Stomach (tissue), 9 donors: ENCODE data around the gene TMEM181. TPM values are rescaled to one million over a fixed set of nuclear protein-coding genes. Genes with fewer than 3 reads are reported as not detected.
"Not testable (repeated sequence)": the region's sequence is repeated elsewhere in the genome, so short reads cannot be mapped to it uniquely, and the experiment has no call there.

Source experiments
- DNase-seq, 2 donors: peaks; one replicate each; pipeline versions ENCODE4 v3.0.0 to v3.0.0-alpha.2; 2013 to 2019
- H3K27ac ChIP-seq, 5 donors: fragments of 200-600 bp in 4 of 5; sonication (generic) in 4 of 5; one replicate each; pipeline ENCODE4 v1.5.1; 2013 to 2019; ENCODE audit warnings: mild to moderate bottlenecking in 1 of 5, moderate library complexity in 1 of 5
- H3K27me3 ChIP-seq, 3 donors: fragments of 200-600 bp; sonication (generic); one replicate each; pipeline ENCODE4 v1.5.1; 2017 to 2019; ENCODE audit warnings: mixed run types in 1 of 3
- H3K36me3 ChIP-seq, 4 donors: fragments of 200-600 bp; sonication (generic); 1 replicate in 3 of 4; 2 replicates in 1 of 4; pipeline ENCODE4 v1.5.1; 2016 to 2019
- H3K4me1 ChIP-seq, 4 donors: fragments of 200-600 bp; sonication (generic); one replicate each; pipeline ENCODE4 v1.5.1; 2016 to 2019
- H3K4me3 ChIP-seq, 4 donors: fragments of 200-600 bp; sonication (generic) in 3 of 4; one replicate each; pipeline ENCODE4 v1.5.1; 2016 to 2019; ENCODE audit warnings: mild to moderate bottlenecking in 1 of 4
- H3K9me3 ChIP-seq, 4 donors: fragments of 200-600 bp; sonication (generic); one replicate each; pipeline ENCODE4 v1.5.1; 2016 to 2019
- EP300 ChIP-seq: sonication (generic); formaldehyde crosslinking; IDR thresholded peaks from one replicate; pipeline ENCODE4 v1.6.1; 2017; ENCODE audit warnings: antibody characterized with exemption
- POLR2A ChIP-seq, 4 donors: fragments of 450-650 bp; IDR thresholded peaks; one replicate each; pipeline ENCODE4 v1.6.1; 2016; ENCODE audit warnings: antibody characterized with exemption in 4 of 4, control low read depth in 2 of 4, mild to moderate bottlenecking in 1 of 4, moderate library complexity in 1 of 4
- POLR2AphosphoS5 ChIP-seq, 3 donors: sonication (generic); formaldehyde crosslinking; IDR thresholded peaks; one replicate each; pipeline ENCODE4 v1.6.1; 2016; ENCODE audit warnings: antibody characterized with exemption in 3 of 3
- WGBS, 5 donors: extraction: QIAGEN DNeasy Blood & Tissue Kit in 3 of 5; methylation state at CpG; one replicate each; pipeline versions ENCODE4 v1.1.5 to v1.1.7; 2013 to 2018; 5-methylcytosine and 5-hydroxymethylcytosine counted together
- intact Hi-C: fragments of 100-400 bp; cut with DNase I; formaldehyde crosslinking; loops from one replicate; pipeline ENCODE4 v1.15.1; 2023; ENCODE audit warnings: low total_unique reads
- polyA plus RNA-seq, 3 donors: library from polyadenylated mRNA; stranded (reverse); fragments of 200-250 nt; gene quantifications; one replicate each; pipeline ENCODE4 v1.2.3, GENCODE V29; 2013
- total RNA-seq, 5 donors: library from RNA; depleted of rRNA; stranded (reverse); fragments of >200 nt; gene quantifications; one replicate each; pipeline versions ENCODE4 v1.1.0 to v1.2.3, GENCODE V29; 2014 to 2016
- TF ChIP-seq, protein P1 (sequence below), 7 experiments: fragments of 450-650 bp in 4 of 7; fragments of 200-600 bp in 3 of 7; sonication (generic) in 3 of 7; IDR thresholded peaks; one replicate each; pipeline ENCODE4 v1.5.1; 2016 to 2019; ENCODE audit warnings: antibody characterized with exemption in 7 of 7, control low read depth in 2 of 7, mild to moderate bottlenecking in 1 of 7
- donor health status: healthy with polysubstance abuse.
- donor health status: Bipolar disorder and iron deficiency.
- donor health status: healthy.

TMEM181 gene
- total and polyA plus RNA-seq, 8 donors, result 2.9 to 62.2 (median 15.0) TPM

GRCh38 chr6:158519300-158519699 is 40.6 kb upstream of the TMEM181 start:
- 0 to 62% (median 54%) methylated on average over 1 to 3 of the region's 3 CpGs for WGBS, 5 donors
- H3K4me1 ChIP-seq, result peaks cover 6 to 24% (median 14%) of the 10 kb centered on the region in 4 donors
- no peak for DNase-seq
- peaks cover 0 to 50% (median 15%) of the 10 kb centered on the region in 3 donors for H3K27me3 ChIP-seq
- TF ChIP-seq, protein P1, sequence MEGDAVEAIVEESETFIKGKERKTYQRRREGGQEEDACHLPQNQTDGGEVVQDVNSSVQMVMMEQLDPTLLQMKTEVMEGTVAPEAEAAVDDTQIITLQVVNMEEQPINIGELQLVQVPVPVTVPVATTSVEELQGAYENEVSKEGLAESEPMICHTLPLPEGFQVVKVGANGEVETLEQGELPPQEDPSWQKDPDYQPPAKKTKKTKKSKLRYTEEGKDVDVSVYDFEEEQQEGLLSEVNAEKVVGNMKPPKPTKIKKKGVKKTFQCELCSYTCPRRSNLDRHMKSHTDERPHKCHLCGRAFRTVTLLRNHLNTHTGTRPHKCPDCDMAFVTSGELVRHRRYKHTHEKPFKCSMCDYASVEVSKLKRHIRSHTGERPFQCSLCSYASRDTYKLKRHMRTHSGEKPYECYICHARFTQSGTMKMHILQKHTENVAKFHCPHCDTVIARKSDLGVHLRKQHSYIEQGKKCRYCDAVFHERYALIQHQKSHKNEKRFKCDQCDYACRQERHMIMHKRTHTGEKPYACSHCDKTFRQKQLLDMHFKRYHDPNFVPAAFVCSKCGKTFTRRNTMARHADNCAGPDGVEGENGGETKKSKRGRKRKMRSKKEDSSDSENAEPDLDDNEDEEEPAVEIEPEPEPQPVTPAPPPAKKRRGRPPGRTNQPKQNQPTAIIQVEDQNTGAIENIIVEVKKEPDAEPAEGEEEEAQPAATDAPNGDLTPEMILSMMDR (IDR thresholded peaks at IDR 0.05), result no peak
- TF ChIP-seq POLR2A (IDR thresholded peaks at IDR 0.05), result no peak
- TF ChIP-seq EP300, result no peak
- TF ChIP-seq POLR2AphosphoS5 (IDR thresholded peaks at IDR 0.05), result no peak
- H3K9me3 ChIP-seq, result no peaks in the 10 kb centered on the region
- H3K27ac ChIP-seq, result no peak overlapping the region
- intact Hi-C loops, result no loop called here
- no peak overlapping the region for H3K4me3 ChIP-seq
- H3K36me3 ChIP-seq, result no peaks in the 10 kb centered on the region

- H3K27ac ChIP-seq, result no peak overlapping the region
- H3K4me3 ChIP-seq, result no peak overlapping the region
- H3K36me3 ChIP-seq, result no peaks in the 10 kb centered on the region
- H3K9me3 ChIP-seq, result no peaks in the 10 kb centered on the region
- intact Hi-C loops, result no loop called here
- peaks cover 6 to 24% (median 14%) of the 10 kb centered on the region in 4 donors for H3K4me1 ChIP-seq
- no peak for DNase-seq
- TF ChIP-seq POLR2A (IDR thresholded peaks at IDR 0.05) (no peak), POLR2AphosphoS5 (IDR thresholded peaks at IDR 0.05) (no peak), EP300 (no peak)
- TF ChIP-seq, protein P1 (IDR thresholded peaks at IDR 0.05), result no peak
- 57 to 72% (median 64%) methylated on average over 4 of the region's 4 CpGs for WGBS, 5 donors
- H3K27me3 ChIP-seq, result peaks cover 0 to 55% (median 15%) of the 10 kb centered on the region in 3 donors
Measured at GRCh38 chr6:158519761-158520160, 40.1 kb upstream of the TMEM181 start.

GRCh38 chr6:158520975-158521374 is 38.9 kb upstream of the TMEM181 start:
- H3K4me3 ChIP-seq, H3K27ac ChIP-seq, H3K36me3 ChIP-seq, DNase-seq, H3K9me3 ChIP-seq, intact Hi-C loops: not testable (repeated sequence)
- WGBS, 5 donors, result 90 to 95% (median 92%) methylated on average over 7 of the region's 7 CpGs
- H3K27me3 ChIP-seq, result peaks cover 0 to 62% (median 12%) of the 10 kb centered on the region in 3 donors
- peaks cover 5 to 21% (median 13%) of the 10 kb centered on the region in 4 donors for H3K4me1 ChIP-seq

DNA sequence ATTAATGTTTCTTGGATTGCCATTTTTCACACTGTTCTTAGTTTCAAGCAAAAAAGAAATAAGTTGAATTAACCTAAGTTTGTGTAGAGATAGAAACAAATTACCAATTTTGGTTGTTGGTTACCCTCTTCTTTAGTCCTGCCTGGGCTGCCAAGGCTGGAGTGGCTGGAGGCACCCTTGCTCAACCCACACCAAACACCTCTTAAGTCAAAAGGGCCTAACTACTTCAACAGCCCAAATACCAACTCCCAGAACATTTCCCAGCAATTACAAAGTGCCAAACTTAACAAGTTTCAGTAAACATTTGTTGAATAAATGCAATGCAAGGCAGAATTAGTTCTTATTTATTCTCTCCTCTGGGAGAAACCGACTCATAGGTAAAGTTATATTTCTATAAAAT is 38.1 kb upstream of the TMEM181 start:
- Histone ChIP-seq H3K4me1 (peaks cover 0 to 14% (median 10%) of the 10 kb centered on the region in 4 donors), H3K27me3 (peaks cover 0 to 54% (median 4%) of the 10 kb centered on the region in 3 donors), H3K4me3 (no peak overlapping the region), H3K9me3 (peaks cover 0 to 1% (median under 1%) of the 10 kb centered on the region in 4 donors), H3K27ac (no peak overlapping the region), H3K36me3 (no peaks in the 10 kb centered on the region)
- intact Hi-C loops, result no loop called here
- TF ChIP-seq EP300 (no peak), POLR2AphosphoS5 (IDR thresholded peaks at IDR 0.05) (no peak), POLR2A (IDR thresholded peaks at IDR 0.05) (no peak)
- TF ChIP-seq, protein P1 (IDR thresholded peaks at IDR 0.05), result no peak
- WGBS, 5 donors, result 83 to 93% (median 92%) methylated on average over 1 of the region's 1 CpG
- DNase-seq, result no peak

DNA sequence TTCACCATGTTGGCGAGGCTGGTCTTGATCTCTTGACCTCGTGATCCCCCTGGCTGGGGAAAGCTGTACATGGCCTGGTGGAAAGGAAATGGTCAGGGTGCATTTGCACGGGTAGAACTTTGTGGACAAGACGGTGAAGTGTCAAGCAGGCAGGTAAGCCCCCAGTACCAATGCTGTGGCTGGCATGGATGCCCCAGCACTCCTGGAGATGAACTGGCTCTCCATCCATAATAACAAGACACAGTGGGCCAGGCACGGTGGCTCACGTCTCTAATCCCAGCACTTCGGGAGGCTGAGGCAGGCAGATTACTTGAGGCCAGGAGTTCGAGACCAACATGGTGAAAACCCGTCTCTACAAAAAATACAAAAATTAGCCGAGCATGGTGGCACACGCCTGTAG is 37.3 kb upstream of the TMEM181 start:
- no peak overlapping the region for H3K27ac ChIP-seq
- peaks cover 0 to 46% (median 0%) of the 10 kb centered on the region in 3 donors for H3K27me3 ChIP-seq
- peaks cover 0 to 13% (median 10%) of the 10 kb centered on the region in 4 donors for H3K4me1 ChIP-seq
- H3K36me3 ChIP-seq, result no peaks in the 10 kb centered on the region
- H3K9me3 ChIP-seq, result peaks cover 0 to 10% (median 5%) of the 10 kb centered on the region in 4 donors
- 91 to 96% (median 93%) methylated on average over 11 of the region's 11 CpGs for WGBS, 5 donors
- no peak overlapping the region for H3K4me3 ChIP-seq
- intact Hi-C loops, result no loop called here
- DNase-seq, result no peak
- TF ChIP-seq EP300 (no peak), POLR2AphosphoS5 (IDR thresholded peaks at IDR 0.05) (no peak), POLR2A (IDR thresholded peaks at IDR 0.05) (no peak)
- TF ChIP-seq, protein P1 (IDR thresholded peaks at IDR 0.05), result no peak
